ENCODE results near the gene IL24.
A peak's percentile ranks its signal among the peaks of the same experiment; 100 is the strongest.

The IL24 gene

GRCh38 chr1:206912445-206913095 is 15.3 kb downstream of the IL24 start:
- TF ChIP-seq CTCF (IDR thresholded peaks at IDR 0.05; ENCODE audit: extremely low read depth, missing control alignments): peak; percentile 54
- DNase-seq (ENCODE audit: low spot score): peak; percentile 83

GRCh38 chr1:206913766-206914537 is 16.7 kb downstream of the IL24 start:
- TF ChIP-seq CTCF (IDR thresholded peaks at IDR 0.05; ENCODE audit: extremely low read depth, missing control alignments): no peak
- DNase-seq (ENCODE audit: low spot score): no peak

GRCh38 chr1:206915030-206915735 is 17.9 kb downstream of the IL24 start:
- no peak for DNase-seq (ENCODE audit: low spot score)
- TF ChIP-seq CTCF (IDR thresholded peaks at IDR 0.05; ENCODE audit: extremely low read depth, missing control alignments): no peak

- TF ChIP-seq CTCF (IDR thresholded peaks at IDR 0.05; ENCODE audit: extremely low read depth, missing control alignments): no peak
- no peak for DNase-seq (ENCODE audit: low spot score)
These were observed 18.9 kb downstream of the IL24 start for GRCh38 chr1:206916000-206916709.

- TF ChIP-seq CTCF (IDR thresholded peaks at IDR 0.05; ENCODE audit: extremely low read depth, missing control alignments): no peak
- no peak for DNase-seq (ENCODE audit: low spot score)
These were observed 20.8 kb downstream of the IL24 start for GRCh38 chr1:206918076-206918475.

- no peak for TF ChIP-seq CTCF (IDR thresholded peaks at IDR 0.05; ENCODE audit: extremely low read depth, missing control alignments)
- peak; percentile 54 for DNase-seq (ENCODE audit: low spot score)
These were observed 24.6 kb downstream of the IL24 start, which contains the start of gene FCMR for GRCh38 chr1:206921772-206922265. TSS of gene FCMR (minus strand) at chr1:206921941. CDS start at chr1:206921854, 87 bp downstream.
